GM19023 (cell line): ENCODE data around the gene ZBTB49.
"Not testable (repeated sequence)": the region's sequence is repeated elsewhere in the genome, so short reads cannot be mapped to it uniquely, and the experiment has no call there.

Experiments
- ATAC-seq: cut with Tn5 transposase; IDR thresholded peaks from one replicate; pipeline ENCODE4 v1.9.1; 2021; ENCODE audit warnings: mild to moderate bottlenecking, moderate library complexity; ENCODE audit not compliant: unreplicated experiment

The ZBTB49 gene

GRCh38 chr4:4289941-4290850 lies at the start of gene ZBTB49, which contains the start of gene LYAR:
Gene ZBTB49 (plus strand): TSS chr4:4290251. CDS start chr4:4299946, 9,695 bp downstream.
Gene LYAR (minus strand): TSS chr4:4290154. CDS start chr4:4283742, 6,412 bp downstream.
- ATAC-seq: peak; percentile 96

GRCh38 chr4:4245172-4245571 lies 44.9 kb upstream of the ZBTB49 start:
- ATAC-seq: no peak

- ATAC-seq: no peak
Measured at GRCh38 chr4:4247696-4248028, 42.4 kb upstream of the ZBTB49 start.

- ATAC-seq: peak; percentile 97
Measured at GRCh38 chr4:4248029-4248884, 41.8 kb upstream of the ZBTB49 start, which contains the start of gene TMEM128. Gene TMEM128 (minus strand): TSS chr4:4248223. CDS start chr4:4248202, 21 bp downstream.

GRCh38 chr4:4248885-4249203 lies 41.2 kb upstream of the ZBTB49 start:
- no peak for ATAC-seq

GRCh38 chr4:4249342-4249741 lies 40.7 kb upstream of the ZBTB49 start:
- not testable (repeated sequence) for ATAC-seq

GRCh38 chr4:4249866-4250265 lies 40.2 kb upstream of the ZBTB49 start:
- ATAC-seq: no peak

- no peak for ATAC-seq
Measured at GRCh38 chr4:4254199-4254598, 35.9 kb upstream of the ZBTB49 start.

- ATAC-seq: no peak
Measured at GRCh38 chr4:4254666-4255065, 35.4 kb upstream of the ZBTB49 start.

- no peak for ATAC-seq
Measured at GRCh38 chr4:4256799-4257198, 33.3 kb upstream of the ZBTB49 start.

- ATAC-seq: not testable (repeated sequence)
Measured at GRCh38 chr4:4257705-4258104, 32.3 kb upstream of the ZBTB49 start.

GRCh38 chr4:4259484-4260100 lies 30.5 kb upstream of the ZBTB49 start:
- ATAC-seq: no peak

GRCh38 chr4:4260185-4260751 lies 29.8 kb upstream of the ZBTB49 start:
- no peak for ATAC-seq

GRCh38 chr4:4267981-4268380 lies 22.1 kb upstream of the ZBTB49 start:
- ATAC-seq: no peak

- no peak for ATAC-seq
Measured at GRCh38 chr4:4268776-4269175, 21.3 kb upstream of the ZBTB49 start.

GRCh38 chr4:4269331-4269731 lies 20.7 kb upstream of the ZBTB49 start:
- ATAC-seq: no peak

- no peak for ATAC-seq
Measured at GRCh38 chr4:4269856-4270255, 20.2 kb upstream of the ZBTB49 start.

GRCh38 chr4:4270529-4270928 lies 19.5 kb upstream of the ZBTB49 start:
- no peak for ATAC-seq

- no peak for ATAC-seq
Measured at GRCh38 chr4:4271912-4272311, 18.1 kb upstream of the ZBTB49 start.

- no peak for ATAC-seq
Measured at GRCh38 chr4:4274226-4274625, 15.8 kb upstream of the ZBTB49 start.

- no peak for ATAC-seq
Measured at GRCh38 chr4:4277531-4277930, 12.5 kb upstream of the ZBTB49 start.
